NCI-H82 (cell line): ENCODE measurements around the gene CCM2L.
A peak's percentile ranks its signal among the peaks of the same experiment; 100 is the strongest.
"Not testable (repeated sequence)": the region's sequence is repeated elsewhere in the genome, so short reads cannot be mapped to it uniquely, and the experiment has no call there.

ENCODE experiments used
- DNase-seq: peaks from one replicate; lab custom pipeline; 2025; lab: John Stamatoyannopoulos, UW

CCM2L gene

GRCh38 chr20:32031007-32031958 is 21.0 kb downstream of the CCM2L start:
- peak; percentile 93 for DNase-seq

GRCh38 chr20:32033316-32033715 is 23.1 kb downstream of the CCM2L start:
- no peak for DNase-seq

- not testable (repeated sequence) for DNase-seq
Measured at GRCh38 chr20:32033721-32034120, 23.5 kb downstream of the CCM2L start.

GRCh38 chr20:32034581-32035425 is 24.6 kb downstream of the CCM2L start:
- DNase-seq: peak; percentile 23

- peak; percentile 23 for DNase-seq
Measured at GRCh38 chr20:32035426-32035779, 25.2 kb downstream of the CCM2L start.

GRCh38 chr20:32036252-32036651 is 26.0 kb downstream of the CCM2L start:
- DNase-seq: no peak

- no peak for DNase-seq
Measured at GRCh38 chr20:32036716-32037485, 26.7 kb downstream of the CCM2L start.

GRCh38 chr20:32037929-32038328 is 27.7 kb downstream of the CCM2L start:
- no peak for DNase-seq

- no peak for DNase-seq
Measured at GRCh38 chr20:32040142-32040953, 30.1 kb downstream of the CCM2L start.

- no peak for DNase-seq
Measured at GRCh38 chr20:32045999-32046398, 35.8 kb downstream of the CCM2L start.

- no peak for DNase-seq
Measured at GRCh38 chr20:32050324-32050841, 40.1 kb downstream of the CCM2L start.

- DNase-seq: no peak
Measured at GRCh38 chr20:32050851-32051556, 40.8 kb downstream of the CCM2L start.

GRCh38 chr20:32051720-32052089 is 41.5 kb downstream of the CCM2L start:
- DNase-seq: no peak

- DNase-seq: peak; percentile 66
Measured at GRCh38 chr20:32052090-32052777, 42.0 kb downstream of the CCM2L start, which contains the start of gene HCK. HCK (plus strand) TSS chr20:32052242.

- no peak for DNase-seq
Measured at GRCh38 chr20:32052778-32053362, 42.6 kb downstream of the CCM2L start.

GRCh38 chr20:32053648-32054047 is 43.4 kb downstream of the CCM2L start:
- peak; percentile 31 for DNase-seq

GRCh38 chr20:32056708-32057483 is 46.7 kb downstream of the CCM2L start:
- no peak for DNase-seq

- no peak for DNase-seq
Measured at GRCh38 chr20:32057656-32058184, 47.5 kb downstream of the CCM2L start.
